GM19023 (cell line): ENCODE data around the gene CAPN10.
A peak's percentile ranks its signal among the peaks of the same experiment; 100 is the strongest.
"Not testable (repeated sequence)": the region's sequence is repeated elsewhere in the genome, so short reads cannot be mapped to it uniquely, and the experiment has no call there.

Source experiments
- ATAC-seq: cut with Tn5 transposase; IDR thresholded peaks from one replicate; pipeline ENCODE4 v1.9.1; 2021; ENCODE audit warnings: mild to moderate bottlenecking, moderate library complexity; ENCODE audit not compliant: unreplicated experiment

The CAPN10 gene, protein sequence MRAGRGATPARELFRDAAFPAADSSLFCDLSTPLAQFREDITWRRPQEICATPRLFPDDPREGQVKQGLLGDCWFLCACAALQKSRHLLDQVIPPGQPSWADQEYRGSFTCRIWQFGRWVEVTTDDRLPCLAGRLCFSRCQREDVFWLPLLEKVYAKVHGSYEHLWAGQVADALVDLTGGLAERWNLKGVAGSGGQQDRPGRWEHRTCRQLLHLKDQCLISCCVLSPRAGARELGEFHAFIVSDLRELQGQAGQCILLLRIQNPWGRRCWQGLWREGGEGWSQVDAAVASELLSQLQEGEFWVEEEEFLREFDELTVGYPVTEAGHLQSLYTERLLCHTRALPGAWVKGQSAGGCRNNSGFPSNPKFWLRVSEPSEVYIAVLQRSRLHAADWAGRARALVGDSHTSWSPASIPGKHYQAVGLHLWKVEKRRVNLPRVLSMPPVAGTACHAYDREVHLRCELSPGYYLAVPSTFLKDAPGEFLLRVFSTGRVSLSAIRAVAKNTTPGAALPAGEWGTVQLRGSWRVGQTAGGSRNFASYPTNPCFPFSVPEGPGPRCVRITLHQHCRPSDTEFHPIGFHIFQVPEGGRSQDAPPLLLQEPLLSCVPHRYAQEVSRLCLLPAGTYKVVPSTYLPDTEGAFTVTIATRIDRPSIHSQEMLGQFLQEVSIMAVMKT

GRCh38 chr2:240586198-240586918, at the start of gene CAPN10:
Gene CAPN10 (plus strand): TSS chr2:240586734. CDS start chr2:240586912, 178 bp downstream.
- peak; percentile 61 for ATAC-seq

- ATAC-seq: no peak
Measured at GRCh38 chr2:240538031-240538780, 48.3 kb upstream of the CAPN10 start.

DNA sequence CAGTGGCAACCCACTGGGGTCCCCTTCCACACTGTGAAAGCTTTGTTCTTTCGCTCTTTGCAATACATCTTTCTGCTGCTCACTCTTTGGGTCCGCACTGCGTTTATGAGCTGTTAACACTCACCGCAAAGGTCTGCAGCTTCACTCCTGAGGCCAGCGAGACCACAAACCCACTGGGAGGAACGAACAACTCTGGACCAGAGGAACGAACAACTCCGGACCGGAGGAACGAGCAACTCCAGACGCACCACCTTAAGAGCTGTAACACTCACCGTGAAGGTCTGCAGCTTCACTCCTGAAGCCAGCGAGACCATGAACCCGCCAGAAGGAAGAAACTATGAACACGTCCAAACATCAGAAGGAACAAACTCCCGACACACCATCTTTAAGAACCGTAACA, 47.4 kb upstream of the CAPN10 start:
- not testable (repeated sequence) for ATAC-seq

- ATAC-seq: no peak
Measured at GRCh38 chr2:240539906-240540305, 46.6 kb upstream of the CAPN10 start.

DNA sequence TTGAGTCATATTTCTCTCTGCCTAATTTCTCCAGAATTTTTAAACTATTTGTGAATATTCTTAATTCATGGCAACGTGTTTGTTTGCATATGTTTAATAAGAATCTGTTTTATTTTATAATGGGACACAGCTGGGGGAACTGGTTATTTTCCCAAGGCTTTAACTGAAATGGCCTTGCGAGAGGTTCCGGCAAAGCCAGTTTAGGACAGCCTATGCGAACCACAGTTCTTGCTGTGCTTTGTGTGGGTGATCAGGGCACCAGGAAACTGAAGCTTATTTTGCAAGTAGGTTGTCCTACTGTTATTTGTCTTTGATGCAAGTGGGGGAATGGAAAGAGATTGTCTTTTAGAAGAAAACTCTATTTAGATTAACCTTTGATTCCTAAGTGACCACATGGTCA, 35.2 kb upstream of the CAPN10 start:
- ATAC-seq: no peak

DNA sequence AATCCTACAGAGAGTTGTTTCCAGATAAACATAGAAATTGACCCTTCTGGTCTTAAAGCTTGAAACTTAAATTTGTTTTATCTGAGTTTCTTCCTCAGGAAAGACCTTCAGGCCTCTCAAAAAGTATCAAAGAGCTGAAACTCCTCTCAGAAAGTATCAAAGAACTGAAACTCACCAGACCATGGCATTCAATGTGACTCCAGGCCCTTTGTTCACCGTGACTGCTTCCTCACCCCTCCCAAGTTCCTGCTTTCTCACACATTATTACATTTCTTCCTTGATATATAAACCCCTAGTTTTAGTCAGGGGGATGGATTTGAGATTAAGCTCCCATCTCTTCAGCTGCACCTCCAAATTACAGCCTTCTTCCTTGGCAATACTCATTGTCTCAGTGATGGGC, 34.7 kb upstream of the CAPN10 start:
- ATAC-seq: no peak

GRCh38 chr2:240553956-240554480, 32.5 kb upstream of the CAPN10 start:
- ATAC-seq: no peak

DNA sequence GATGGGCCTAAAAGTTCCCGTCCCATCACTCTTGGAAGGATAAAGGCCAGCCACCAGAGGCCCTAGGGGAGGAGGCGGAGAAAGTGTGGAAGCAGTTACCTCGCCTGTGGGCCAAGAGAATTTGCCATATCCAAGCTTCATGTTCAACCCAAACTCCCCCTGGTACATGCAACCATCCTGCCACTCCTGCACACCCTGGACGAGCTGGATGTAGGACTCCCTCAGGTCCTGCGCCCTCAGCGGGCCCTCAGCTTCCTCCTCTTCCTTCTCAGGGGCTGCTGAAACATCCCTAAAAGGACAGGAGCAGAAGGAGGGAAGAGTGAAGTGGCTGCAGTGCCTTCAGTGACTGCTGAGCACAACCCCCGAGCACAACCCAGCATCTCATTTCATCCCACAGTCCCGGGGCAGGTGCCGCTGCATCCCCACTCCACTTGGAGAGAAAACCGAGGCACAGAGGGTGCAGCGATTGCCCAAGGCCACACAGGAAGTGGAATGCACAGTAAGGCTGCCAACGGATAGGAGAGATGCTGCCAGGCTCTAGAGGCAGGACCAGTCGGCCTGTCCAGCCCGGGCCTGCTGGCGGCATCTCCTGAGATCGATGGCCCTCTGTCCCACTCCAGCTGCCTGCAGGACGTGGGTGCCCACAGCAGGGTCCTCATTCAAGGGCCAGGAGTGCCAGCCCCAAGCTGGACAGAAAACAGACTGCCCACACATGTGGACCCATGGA, 31.6 kb upstream of the CAPN10 start:
- ATAC-seq: no peak

DNA sequence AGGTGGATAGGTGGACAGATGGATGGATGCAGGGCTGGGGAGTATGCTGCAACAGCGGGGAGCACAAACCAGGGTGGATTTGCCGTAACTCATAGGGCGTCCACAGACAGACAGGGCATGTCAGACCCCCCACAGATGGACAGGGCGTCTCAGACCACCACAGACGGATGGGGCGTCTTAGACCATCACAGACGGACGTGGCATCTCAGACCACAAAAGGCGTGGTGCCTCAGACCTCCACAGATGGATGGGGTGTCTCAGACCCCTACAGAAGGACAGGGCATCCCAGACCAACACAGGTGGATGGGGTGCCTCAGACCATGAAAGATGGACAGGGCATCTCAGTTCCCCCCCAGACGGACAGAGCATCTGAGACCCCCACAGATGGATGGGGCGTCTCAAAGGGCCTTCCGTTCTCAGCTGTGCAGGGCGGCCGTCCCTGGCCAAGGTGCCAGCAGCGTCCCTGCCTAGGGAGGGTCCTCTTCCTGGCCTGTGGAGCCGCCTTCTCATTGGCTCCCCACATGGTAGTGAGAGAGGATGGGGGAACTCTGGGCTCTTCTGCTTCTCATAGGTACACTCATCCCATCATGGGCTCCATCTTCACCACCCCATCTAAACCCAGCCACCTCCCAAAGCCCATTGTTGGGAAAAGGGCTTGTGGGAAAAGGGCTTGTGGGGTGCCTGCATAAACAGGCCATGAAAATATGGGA, 30.8 kb upstream of the CAPN10 start:
- ATAC-seq: no peak

DNA sequence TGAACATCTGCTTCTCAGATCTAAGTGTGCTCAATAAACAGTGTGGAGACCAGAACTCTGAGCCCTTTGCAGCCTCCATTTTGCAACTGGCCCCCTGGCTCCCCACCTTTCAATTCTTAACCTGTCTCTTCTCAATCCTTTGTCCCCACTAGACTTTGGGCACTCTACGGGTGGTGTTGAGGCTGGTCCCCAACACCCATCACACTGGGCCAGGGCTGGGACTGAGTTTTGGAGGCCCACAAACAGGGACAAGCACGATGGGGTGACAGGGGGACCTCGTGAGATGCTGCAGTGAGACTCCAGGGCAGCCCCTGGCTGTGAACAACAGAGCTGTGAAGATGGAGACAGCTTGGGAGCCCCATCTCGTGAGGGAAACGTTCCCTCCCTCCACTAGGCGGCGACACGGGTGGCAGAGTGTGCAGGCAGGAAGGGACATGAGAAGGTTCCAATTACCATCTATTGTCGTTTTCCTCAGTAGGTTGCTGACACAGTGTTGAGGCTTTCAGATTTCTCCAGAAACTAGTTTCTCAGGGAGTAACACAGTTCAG, 29.9 kb upstream of the CAPN10 start:
- ATAC-seq: no peak

DNA sequence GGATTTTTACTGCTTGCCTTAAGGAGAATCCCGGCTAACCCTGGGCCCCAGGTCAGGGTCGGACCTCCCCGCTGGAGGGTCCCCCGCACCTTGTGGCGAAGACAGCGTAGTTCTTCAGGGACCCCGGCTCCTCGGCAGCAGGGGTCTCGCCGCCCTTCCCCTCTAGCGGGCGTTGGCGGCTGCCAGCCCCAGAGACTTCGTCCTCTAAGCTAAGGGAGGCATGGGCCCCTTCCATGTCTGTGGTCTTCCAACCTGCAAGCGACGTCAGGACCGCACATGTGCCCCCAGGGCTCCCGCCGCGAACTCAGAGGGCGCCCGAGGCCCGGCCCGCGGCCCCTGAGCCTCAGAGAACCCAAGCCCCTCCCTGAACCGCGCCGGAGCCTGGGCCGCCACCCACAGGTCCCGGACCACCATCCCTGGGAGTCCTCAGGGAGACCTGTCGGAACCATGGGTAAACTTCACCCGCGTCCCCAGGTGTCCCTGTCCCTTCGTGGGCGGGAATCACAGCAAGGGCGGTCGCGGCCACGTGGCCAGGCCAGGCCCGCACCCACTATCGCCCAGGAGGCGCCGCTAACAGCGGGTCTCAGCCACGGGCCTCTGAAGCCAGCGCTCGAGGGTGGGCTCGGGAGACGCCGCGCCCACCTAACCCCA, 29.3 kb upstream of the CAPN10 start:
- ATAC-seq: no peak

DNA sequence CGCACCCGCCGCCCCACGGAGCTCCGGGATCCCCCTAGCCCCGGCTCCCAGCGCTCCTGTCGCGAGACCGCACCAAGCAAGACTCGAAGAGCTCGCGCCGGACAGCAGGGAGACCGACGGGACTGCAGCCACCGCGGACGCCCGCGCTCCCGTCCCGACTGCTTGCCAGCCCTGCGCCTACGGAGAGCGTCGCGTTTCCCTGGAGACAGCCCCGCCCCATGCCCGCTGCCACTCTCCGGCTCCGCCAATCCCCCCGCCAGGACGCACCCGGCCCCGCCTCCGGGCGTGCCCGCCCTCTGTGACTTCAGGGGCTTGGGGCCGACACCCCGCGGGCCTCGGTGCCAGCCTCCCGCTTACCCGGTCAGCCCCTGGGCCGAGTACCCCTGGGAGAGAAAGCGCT, 28.7 kb upstream of the CAPN10 start, which contains the start of gene ANKMY1:
Gene ANKMY1 (minus strand): TSS at position 181 of the 400 bp plus-strand sequence. CDS start 653 bp downstream, outside the sequence.
- no peak for ATAC-seq

- no peak for ATAC-seq
Measured at GRCh38 chr2:240558236-240558761, 28.2 kb upstream of the CAPN10 start.

DNA sequence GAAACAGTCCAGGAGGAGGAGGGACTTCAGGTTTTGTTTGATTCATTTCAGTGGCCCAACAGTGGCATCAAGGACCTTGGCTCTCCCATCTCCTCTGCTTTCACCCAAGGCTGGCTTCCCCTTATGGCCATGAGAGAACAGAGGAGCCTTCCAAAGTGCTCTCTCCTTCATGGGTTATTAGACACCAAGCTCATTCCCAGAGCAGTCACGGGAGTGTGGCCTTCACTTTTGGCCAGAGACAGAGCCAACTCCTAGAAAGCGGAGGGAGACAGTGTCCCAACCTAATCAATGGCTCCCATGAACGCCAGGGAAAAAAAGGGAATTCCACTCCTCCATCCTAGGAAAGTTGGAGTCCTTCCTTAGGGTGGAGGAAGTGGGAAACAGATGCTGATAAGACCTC, 27.2 kb upstream of the CAPN10 start:
- ATAC-seq: no peak

DNA sequence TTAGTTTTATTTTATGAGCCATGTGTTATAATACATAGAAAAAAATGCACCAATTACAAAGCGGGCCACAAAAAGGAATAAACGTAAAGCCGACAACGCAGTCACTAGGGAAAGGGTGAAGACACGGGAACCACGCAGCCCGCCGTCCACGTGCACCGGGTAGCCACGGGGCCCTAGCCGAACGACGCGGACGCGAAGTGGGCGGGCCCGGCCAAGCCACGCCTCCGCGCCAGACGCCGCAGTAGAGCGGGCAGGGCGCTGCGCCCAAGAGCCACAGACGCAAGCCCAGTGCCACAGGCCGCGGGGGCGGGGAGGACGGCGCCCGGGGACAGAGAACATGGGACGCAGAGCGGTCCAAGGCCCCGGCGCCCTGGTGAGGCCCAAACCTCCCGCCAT, 26.5 kb upstream of the CAPN10 start, which contains the start of gene DUSP28:
Gene DUSP28 (plus strand): TSS at position 274 of the 396 bp plus-strand sequence. CDS start 328 bp downstream, outside the sequence.
- ATAC-seq: peak; percentile 54

- ATAC-seq: peak; percentile 62
Measured at GRCh38 chr2:240560480-240561324, 25.8 kb upstream of the CAPN10 start.

DNA sequence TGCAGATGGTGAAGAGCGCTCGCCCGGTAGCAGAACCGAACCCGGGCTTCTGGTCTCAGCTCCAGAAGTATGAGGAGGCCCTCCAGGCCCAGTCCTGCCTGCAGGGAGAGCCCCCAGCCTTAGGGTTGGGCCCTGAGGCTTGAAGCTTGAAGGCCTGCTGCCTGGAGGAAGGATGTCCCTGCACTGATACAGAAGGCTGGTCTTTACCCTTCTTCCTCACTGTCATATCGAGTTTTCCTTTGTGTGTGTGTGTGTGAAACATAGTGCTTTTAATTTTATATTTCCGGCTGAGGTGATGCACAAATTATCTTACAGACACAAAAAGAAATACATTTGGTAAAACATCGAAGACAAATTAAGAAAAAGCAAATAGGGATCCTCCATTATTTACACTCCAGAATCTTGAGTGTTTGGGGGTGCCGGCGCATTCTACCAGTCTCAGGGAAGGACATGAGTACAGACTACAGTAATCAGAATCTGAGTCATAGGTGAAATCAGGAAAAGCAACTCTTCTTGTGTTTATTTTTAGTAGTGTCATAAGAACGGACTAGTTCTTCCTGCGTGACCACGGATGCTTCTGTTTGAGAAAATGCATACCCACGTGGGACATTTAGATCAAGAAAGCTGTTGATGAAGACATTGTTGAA, 25.1 kb upstream of the CAPN10 start:
- peak; percentile 0 for ATAC-seq
